Camera-type eye (tissue), 1 donor: ENCODE results near the gene HSPA9. TPM values are rescaled to one million over a fixed set of nuclear protein-coding genes. Genes with fewer than 3 reads are reported as not detected.

ENCODE experiments used
- total RNA-seq: library from RNA; depleted of rRNA; stranded (reverse); fragments of >200 nt; gene quantifications from one replicate; pipeline ENCODE4 v1.2.3, GENCODE V29; 2014

Gene HSPA9
- 294 TPM for total RNA-seq

GRCh38 chr5:138575194-138576015 is at the start of gene HSPA9:
Gene HSPA9 (minus strand): TSS chr5:138575401. CDS start chr5:138575318, 83 bp downstream.

GRCh38 chr5:138542956-138543729 is 32.1 kb downstream of the HSPA9 start, which contains the start of gene ETF1:
Gene ETF1 (minus strand): TSS chr5:138543236. CDS start chr5:138542918, 318 bp downstream.

Other genes with a start within 250 kb of the HSPA9 start
- 3.8 TPM for gene CDC25C, start 243.6 kb downstream of the HSPA9 start, total RNA-seq
- 23.5 TPM for gene FAM53C, start 237.1 kb downstream of the HSPA9 start, total RNA-seq
- gene KDM3B, start 222.7 kb downstream of the HSPA9 start, total RNA-seq: 127 TPM
- 29.5 TPM for gene REEP2, start 136.3 kb downstream of the HSPA9 start, total RNA-seq
- gene EGR1, start 109.9 kb downstream of the HSPA9 start, total RNA-seq: 20.6 TPM
- 52.7 TPM for gene ETF1, start 32.2 kb downstream of the HSPA9 start, total RNA-seq
- 346 TPM for gene CTNNA1, start 178.0 kb upstream of the HSPA9 start, total RNA-seq